ENCODE measurements around the gene SHC2. TPM values are rescaled to one million over a fixed set of nuclear protein-coding genes. Genes with fewer than 3 reads are reported as not detected.
A peak's percentile ranks its signal among the peaks of the same experiment; 100 is the strongest.

SHC2 gene
- total and polyA plus RNA-seq, 2 of the 13 experiments (the other 11 are each of a cell fraction or from before 2014, with no cell fraction given), result 9.0 to 18.3 TPM

- no peak for TF ChIP-seq NR0B2 (CRISPR knock-in tag; IDR thresholded peaks at IDR 0.05)
- 0 out of 2 replicates have a peak, but pooled peaks have one; percentile 26 for TF ChIP-seq FOXA1 (IDR thresholded peaks at IDR 0.05)
- peak; percentile 19; the same call in 1 of the 2 replicates for TF ChIP-seq FOXA1 (CRISPR knock-in tag; IDR thresholded peaks at IDR 0.05)
- 0 out of 2 replicates have a peak, but pooled peaks have one; percentile 15 for TF ChIP-seq FOXA3 (CRISPR knock-in tag; IDR thresholded peaks at IDR 0.05)
- 0 out of 2 replicates have a peak, but pooled peaks have one; percentile 75 for TF ChIP-seq ZNF619 (CRISPR knock-in tag; IDR thresholded peaks at IDR 0.05)
- peak; percentile 39; the same call in 1 of the 2 replicates for TF ChIP-seq UBTF (CRISPR knock-in tag; IDR thresholded peaks at IDR 0.05)
- peak; percentile 56; the same call in 1 of the 2 replicates for TF ChIP-seq HOXA3 (CRISPR knock-in tag; IDR thresholded peaks at IDR 0.05)
- TF ChIP-seq HDAC2 (CRISPR knock-in tag; IDR thresholded peaks at IDR 0.05), result peak; percentile 25; the same call in 1 of the 2 replicates
- TF ChIP-seq ZBTB33 (CRISPR knock-in tag; IDR thresholded peaks at IDR 0.05), result peak; percentile 44; the same call in 1 of the 2 replicates
- TF ChIP-seq XRCC5 (optimal IDR thresholded peaks at IDR 0.05; ENCODE audit: low read length), result peak; percentile 83
- no peak for TF ChIP-seq ZNF558 (CRISPR knock-in tag; IDR thresholded peaks at IDR 0.05; ENCODE audit: borderline replicate concordance)
- TF ChIP-seq SAP130 (CRISPR knock-in tag; IDR thresholded peaks at IDR 0.05; ENCODE audit: low read depth), result peak; percentile 37; the same call in 1 of the 2 replicates
- TF ChIP-seq ZNF441 (CRISPR knock-in tag; IDR thresholded peaks at IDR 0.05; ENCODE audit: borderline replicate concordance), result peak; percentile 32; the same call in 1 of the 2 replicates
- no peak for TF ChIP-seq ZNF557 (CRISPR knock-in tag; IDR thresholded peaks at IDR 0.05)
- TF ChIP-seq HNF1B (CRISPR knock-in tag; IDR thresholded peaks at IDR 0.05), result 0 out of 2 replicates have a peak, but pooled peaks have one; percentile 49
- TF ChIP-seq PHF21A (CRISPR knock-in tag; IDR thresholded peaks at IDR 0.05), result no peak
- TF ChIP-seq GATAD2A (CRISPR knock-in tag; IDR thresholded peaks at IDR 0.05), result peak; percentile 67
- TF ChIP-seq RAD51 (IDR thresholded peaks at IDR 0.05; ENCODE audit: borderline replicate concordance), result peak; percentile 25
Observed at GRCh38 chr19:480016-480855, 19.4 kb upstream of the SHC2 start (continued).
